Esophagus (tissue), 2 donors: Measurements from ENCODE around the gene AMFR. TPM values are rescaled to one million over a fixed set of nuclear protein-coding genes. Genes with fewer than 3 reads are reported as not detected.

Experiments used
- H3K27ac ChIP-seq, 2 donors: one replicate each; pipeline ENCODE4 v1.5.1; 2013; ENCODE audit warnings: low read depth in 2 of 2, mild to moderate bottlenecking in 2 of 2, inconsistent platforms in 1 of 2, low read length in 1 of 2, moderate library complexity in 1 of 2
- H3K27me3 ChIP-seq, 2 donors: one replicate each; pipeline ENCODE4 v1.6.1; 2013; ENCODE audit warnings: low read length in 2 of 2, control low read depth in 1 of 2, mild to moderate bottlenecking in 1 of 2; ENCODE audit not compliant: insufficient read depth in 2 of 2, control insufficient read depth in 1 of 2
- H3K36me3 ChIP-seq, 2 donors: one replicate each; pipeline ENCODE4 v1.6.1; 2013; ENCODE audit warnings: low read length in 1 of 2; ENCODE audit not compliant: control insufficient read depth in 2 of 2, insufficient read depth in 2 of 2
- H3K4me1 ChIP-seq, 2 donors: one replicate each; pipeline ENCODE4 v1.6.1; 2013; ENCODE audit warnings: low read length in 1 of 2; ENCODE audit not compliant: control insufficient read depth in 2 of 2, insufficient read depth in 2 of 2
- H3K4me3 ChIP-seq, 2 donors: one replicate each; pipeline ENCODE4 v1.5.1; 2013; ENCODE audit warnings: low read length in 2 of 2, mild to moderate bottlenecking in 2 of 2, low read depth in 1 of 2, moderate library complexity in 1 of 2
- H3K9me3 ChIP-seq, 2 donors: one replicate each; pipeline ENCODE4 v1.6.1; 2013; ENCODE audit warnings: mild to moderate bottlenecking in 2 of 2, low read depth in 1 of 2, low read length in 1 of 2, moderate library complexity in 1 of 2; ENCODE audit not compliant: control insufficient read depth in 2 of 2, insufficient read depth in 1 of 2
- WGBS, 2 donors: extraction: QIAGEN DNeasy Blood & Tissue Kit; methylation state at CpG; one replicate each; pipeline ENCODE4 v1.1.7; 2013; 5-methylcytosine and 5-hydroxymethylcytosine counted together
- polyA plus RNA-seq, 2 donors: library from polyadenylated mRNA; stranded (reverse); fragments of 200-250 nt; gene quantifications; one replicate each; pipeline ENCODE4 v1.2.3, GENCODE V29; 2013
- donor health status: healthy with polysubstance abuse.
- donor health status: Bipolar disorder and iron deficiency.

Gene AMFR
- polyA plus RNA-seq, 2 donors: 57.3 to 62.5 TPM

GRCh38 chr16:56451753-56452689 lies 26.7 kb upstream of the AMFR start:
- peak overlapping the region; percentile 94 to 98 for H3K4me3 ChIP-seq

GRCh38 chr16:56450986-56451752 lies 25.8 kb upstream of the AMFR start, which contains the start of the genes NUDT21 and OGFOD1:
Gene NUDT21, minus strand, starts transcription at chr16:56451332. Its CDS starts 130 bp downstream, at chr16:56451202.
Gene OGFOD1, plus strand, starts transcription at chr16:56451554. Its CDS starts 59 bp downstream, at chr16:56451613.
- H3K27me3 ChIP-seq: no peaks in the 10 kb centered on the region
- H3K36me3 ChIP-seq: peaks cover 4 to 5% of the 10 kb centered on the region in 2 donors
- peak within 1 kb of the TSS; percentile 86 to 95 for H3K27ac ChIP-seq
- WGBS, 2 donors: 0% methylated on average over 56 of the region's 56 CpGs
- H3K4me3 ChIP-seq: peak within 1 kb of the TSS; percentile 94 to 98
- H3K4me1 ChIP-seq: peaks cover 2 to 7% of the 10 kb centered on the region in 2 donors
- no peaks in the 10 kb centered on the region for H3K9me3 ChIP-seq

More at GRCh38 chr16:56451753-56452689, 26.7 kb upstream of the AMFR start:
- Histone ChIP-seq H3K27me3 (no peaks in the 10 kb centered on the region), H3K27ac (peak overlapping the region; percentile 85 to 95), H3K9me3 (no peaks in the 10 kb centered on the region), H3K4me1 (peaks cover 2 to 7% of the 10 kb centered on the region in 2 donors), H3K36me3 (peaks cover 5 to 6% of the 10 kb centered on the region in 2 donors)
- WGBS, 2 donors: 5 to 6% methylated on average over 31 of the region's 31 CpGs

GRCh38 chr16:56450275-56450985 lies 25.1 kb upstream of the AMFR start:
- Histone ChIP-seq H3K27me3 (no peaks in the 10 kb centered on the region), H3K36me3 (peaks cover 0 to 7% of the 10 kb centered on the region in 2 donors), H3K4me3 (peak overlapping the region; percentile 94 to 98), H3K27ac (peak overlapping the region; percentile 86 to 91), H3K4me1 (peaks cover 2 to 7% of the 10 kb centered on the region in 2 donors), H3K9me3 (no peaks in the 10 kb centered on the region)
- 5 to 6% methylated on average over 18 of the region's 18 CpGs for WGBS, 2 donors

- Histone ChIP-seq H3K4me3 (no peak overlapping the region), H3K4me1 (peaks cover 2 to 7% of the 10 kb centered on the region in 2 donors), H3K27me3 (no peaks in the 10 kb centered on the region), H3K27ac (no peak overlapping the region), H3K36me3 (peaks cover 0 to 2% of the 10 kb centered on the region in 2 donors), H3K9me3 (no peaks in the 10 kb centered on the region)
These were observed 22.7 kb upstream of the AMFR start for GRCh38 chr16:56448005-56448404.

- Histone ChIP-seq H3K36me3 (peaks cover 0 to 2% of the 10 kb centered on the region in 2 donors), H3K9me3 (no peaks in the 10 kb centered on the region), H3K4me3 (no peak overlapping the region), H3K4me1 (peaks cover 2 to 4% of the 10 kb centered on the region in 2 donors), H3K27ac (no peak overlapping the region), H3K27me3 (no peaks in the 10 kb centered on the region)
- WGBS, 2 donors: 61 to 75% methylated on average over 2 of the region's 2 CpGs
These were observed 21.9 kb upstream of the AMFR start for GRCh38 chr16:56447286-56447685.

- H3K36me3 ChIP-seq: peaks cover 2 to 7% of the 10 kb centered on the region in 2 donors
- no peaks in the 10 kb centered on the region for H3K4me1 ChIP-seq
- no peaks in the 10 kb centered on the region for H3K27me3 ChIP-seq
- no peaks in the 10 kb centered on the region for H3K9me3 ChIP-seq
- H3K27ac ChIP-seq: no peak overlapping the region
- H3K4me3 ChIP-seq: no peak overlapping the region
- WGBS, 2 donors: 97 to 98% methylated on average over 1 of the region's 1 CpG
These were observed 12.7 kb upstream of the AMFR start for GRCh38 chr16:56438038-56438437.

- H3K27ac ChIP-seq: no peak overlapping the region
- H3K27me3 ChIP-seq: no peaks in the 10 kb centered on the region
- H3K4me3 ChIP-seq: no peak overlapping the region
- no peaks in the 10 kb centered on the region for H3K9me3 ChIP-seq
- no peaks in the 10 kb centered on the region for H3K4me1 ChIP-seq
- H3K36me3 ChIP-seq: peaks cover 2 to 7% of the 10 kb centered on the region in 2 donors
These were observed 10.9 kb upstream of the AMFR start for GRCh38 chr16:56436258-56436657.

- Histone ChIP-seq H3K9me3 (no peaks in the 10 kb centered on the region), H3K4me1 (no peaks in the 10 kb centered on the region), H3K27ac (peak overlapping the region in 1 of 2 donors; percentile 16), H3K4me3 (no peak overlapping the region), H3K27me3 (no peaks in the 10 kb centered on the region), H3K36me3 (peaks cover 0 to 2% of the 10 kb centered on the region in 2 donors)
- WGBS, 2 donors: 53 to 57% methylated on average over 1 of the region's 1 CpG
These were observed 2.7 kb upstream of the AMFR start for GRCh38 chr16:56428091-56428490.

GRCh38 chr16:56426585-56426984 lies 1.2 kb upstream of the AMFR start:
- Histone ChIP-seq H3K36me3 (peaks cover 0 to 2% of the 10 kb centered on the region in 2 donors), H3K4me3 (no peak overlapping the region), H3K27me3 (no peaks in the 10 kb centered on the region), H3K9me3 (no peaks in the 10 kb centered on the region), H3K4me1 (peaks cover 3 to 4% of the 10 kb centered on the region in 2 donors), H3K27ac (peak overlapping the region in 1 of 2 donors; percentile 75)
- 59 to 62% methylated on average over 4 of the region's 4 CpGs for WGBS, 2 donors
